ENCODE measurements around the gene PSMA1. TPM values are rescaled to one million over a fixed set of nuclear protein-coding genes. Genes with fewer than 3 reads are reported as not detected.
A peak's percentile ranks its signal among the peaks of the same experiment; 100 is the strongest.

PSMA1 gene
- polyA plus RNA-seq, 2 of the 4 experiments (the other 2 are of a cell fraction), result 299 to 370 TPM

GRCh38 chr11:14538926-14539554, 18.9 kb upstream of the PSMA1 start:
- CTCF ChIA-PET, result interaction anchor here (1.4 to 1.6 kb wide), 2 partner anchors 238 to 251 kb away, joined by 5 read pairs; no protein-coding TSS in a partner anchor
- no peak overlapping the region for H3K4me2 ChIP-seq
- TF ChIP-seq MAZ (IDR thresholded peaks at IDR 0.05; ENCODE audit: borderline replicate concordance, low read depth, low read length), result no peak
- TF ChIP-seq NPAS2 (CRISPR knock-in tag; IDR thresholded peaks at IDR 0.05; ENCODE audit: borderline replicate concordance), result no peak
- TF ChIP-seq CBX2 (IDR thresholded peaks at IDR 0.05; ENCODE audit: borderline replicate concordance, low read depth), result no peak
- TF ChIP-seq RCOR1 (IDR thresholded peaks at IDR 0.05; ENCODE audit: low read depth, low read length), result no peak
- no peak for TF ChIP-seq FOSL2 (IDR thresholded peaks at IDR 0.05)
- TF ChIP-seq FOSL2 (CRISPR knock-in tag; IDR thresholded peaks at IDR 0.05), result no peak
- no peak for TF ChIP-seq TP53 (CRISPR knock-in tag; IDR thresholded peaks at IDR 0.05)
- TF ChIP-seq EP300 (IDR thresholded peaks at IDR 0.05), result no peak
- no peak for TF ChIP-seq FOXS1 (CRISPR knock-in tag; IDR thresholded peaks at IDR 0.05)
- no peak for TF ChIP-seq ZC3H11A (IDR thresholded peaks at IDR 0.05)
- TF ChIP-seq FOSB (CRISPR knock-in tag; IDR thresholded peaks at IDR 0.05), result no peak
- no peak for TF ChIP-seq RNF2 (IDR thresholded peaks at IDR 0.05; ENCODE audit: borderline replicate concordance, low read depth)
- no peak for TF ChIP-seq USF2 (IDR thresholded peaks at IDR 0.05)
- no peak overlapping the region for H3K4me3 ChIP-seq
- no peaks in the 10 kb centered on the region for H3K9me3 ChIP-seq
- no peak overlapping the region for H3K27ac ChIP-seq
- no peak for ATAC-seq
- DNase-seq (ENCODE audit: low read depth in 1 of 2, low spot score in 1 of 2), result no peak
- WGBS (ENCODE audit: missing lambda C conversion rate), result 66% methylated on average over 3 of the region's 3 CpGs
- H3K4me1 ChIP-seq, result no peaks in the 10 kb centered on the region; the same call in 2 of the 3 replicates
- no peak for FAIRE-seq
- POLR2A ChIA-PET, result no interaction called here

- no peaks in the 10 kb centered on the region; the same call in 2 of the 3 replicates for H3K4me1 ChIP-seq
- H3K9me3 ChIP-seq, result no peaks in the 10 kb centered on the region
- no peak for TF ChIP-seq RFX5 (IDR thresholded peaks at IDR 0.05)
- TF ChIP-seq ESRRA (IDR thresholded peaks at IDR 0.05; ENCODE audit: borderline replicate concordance, low read length), result no peak
- TF ChIP-seq HOXB5 (CRISPR knock-in tag; IDR thresholded peaks at IDR 0.05), result no peak
- POLR2A ChIA-PET, result no interaction called here
- CTCF ChIA-PET, result interaction anchor here (1.0 to 1.4 kb wide), 2 partner anchors 22 to 238 kb away, joined by 3 to 5 read pairs; no protein-coding TSS in a partner anchor
- DNase-seq (ENCODE audit: low read depth in 1 of 2, low spot score in 1 of 2) (no peak), ATAC-seq (no peak; a peak in 1 of 6 replicates), FAIRE-seq (no peak)
- H3K4me2 ChIP-seq, result no peak overlapping the region
- H3K27ac ChIP-seq, result no peak overlapping the region
- WGBS (ENCODE audit: missing lambda C conversion rate), result 82% methylated on average over 6 of the region's 6 CpGs
- H3K4me3 ChIP-seq, result no peak overlapping the region
These were observed 18.2 kb upstream of the PSMA1 start for GRCh38 chr11:14538271-14538925.

GRCh38 chr11:14537134-14537599, 17.0 kb upstream of the PSMA1 start:
- CTCF ChIA-PET, result interaction anchor here (0.9 to 1.7 kb wide), 4 partner anchors 17 to 371 kb away, joined by 3 to 7 read pairs (median 4); partner anchors contain the start of gene PSMA1
- Histone ChIP-seq H3K27ac (no peak overlapping the region), H3K4me2 (peak overlapping the region; percentile 41; the same call in 2 of the 3 replicates), H3K9me3 (no peaks in the 10 kb centered on the region), H3K4me3 (no peak overlapping the region), H3K4me1 (no peaks in the 10 kb centered on the region; the same call in 2 of the 3 replicates)
- POLR2A ChIA-PET, result no interaction called here
- WGBS (ENCODE audit: missing lambda C conversion rate), result 14% methylated on average over 5 of the region's 5 CpGs
- peak; percentile 65 to 69; a peak in 5 of 6 replicates for ATAC-seq
- FAIRE-seq, result no peak
- peak; percentile 44 to 65 for DNase-seq (ENCODE audit: low read depth in 1 of 2, low spot score in 1 of 2)
- TF ChIP-seq RAD21 (conservative IDR thresholded peaks at IDR 0.05 in 1 of 2, IDR thresholded peaks at IDR 0.05 in 1 of 2) (peak; percentile 77), ATOH8 (CRISPR knock-in tag; IDR thresholded peaks at IDR 0.05; ENCODE audit: low read depth) (no peak), SMC3 (IDR thresholded peaks at IDR 0.05) (peak; percentile 54), REST (IDR thresholded peaks at IDR 0.05) (no peak), FOXS1 (CRISPR knock-in tag; IDR thresholded peaks at IDR 0.05) (no peak), FOSB (CRISPR knock-in tag; IDR thresholded peaks at IDR 0.05) (no peak), CEBPB (IDR thresholded peaks at IDR 0.05) (no peak), RNF2 (IDR thresholded peaks at IDR 0.05; ENCODE audit: borderline replicate concordance, low read depth) (no peak), ELK1 (IDR thresholded peaks at IDR 0.05; ENCODE audit: low read depth, low read length) (no peak), CTCF (IDR thresholded peaks at IDR 0.05) (peak; percentile 72), TP53 (CRISPR knock-in tag; IDR thresholded peaks at IDR 0.05) (no peak)

All from A549 (cell line).